HepG2 (cell line): ENCODE data around the gene RPL31. TPM values are rescaled to one million over a fixed set of nuclear protein-coding genes. Genes with fewer than 3 reads are reported as not detected.

ENCODE experiments used
- EP300 ChIP-seq, 3 experiments: sonication (generic) in 1 of 3; formaldehyde crosslinking in 1 of 3; IDR thresholded peaks; 2 replicates each; pipeline versions ENCODE4 v1.5.1 to v1.6.1; 2011 to 2020; ENCODE audit warnings: low read depth in 2 of 3, low read length in 2 of 3, borderline replicate concordance in 1 of 3, improper control_type of control experiment in 1 of 3, mild to moderate bottlenecking in 1 of 3, missing genetic modification reagents in 1 of 3, moderate library complexity in 1 of 3
- GMEB2 ChIP-seq: IDR thresholded peaks from 2 replicates; pipeline ENCODE4 v1.6.1; 2016; ENCODE audit warnings: missing biosample characterization, missing genetic modification reagents, low read depth
- HNF4A ChIP-seq: sonication (generic); formaldehyde crosslinking; IDR thresholded peaks from 2 replicates; pipeline ENCODE4 v1.4.0; 2020; ENCODE audit warnings: missing genetic modification reagents
- MXD3 ChIP-seq: IDR thresholded peaks from 2 replicates; pipeline ENCODE4 v1.6.1; 2016; ENCODE audit warnings: mild to moderate bottlenecking, missing biosample characterization, missing genetic modification reagents
- MYNN ChIP-seq: sonication (generic); formaldehyde crosslinking; IDR thresholded peaks from 2 replicates; pipeline ENCODE4 v1.4.0; 2020; ENCODE audit warnings: mild to moderate bottlenecking, low read depth, missing genetic modification reagents
- NKX3-1 ChIP-seq: sonication (generic); formaldehyde crosslinking; IDR thresholded peaks from 2 replicates; pipeline ENCODE4 v1.5.0; 2020; ENCODE audit warnings: missing genetic modification reagents
- NPAS2 ChIP-seq: sonication (generic); formaldehyde crosslinking; IDR thresholded peaks from 2 replicates; pipeline ENCODE4 v1.8.0; 2022; ENCODE audit warnings: mild to moderate bottlenecking, missing genetic modification reagents, borderline replicate concordance
- NR1H2 ChIP-seq: sonication (generic); formaldehyde crosslinking; IDR thresholded peaks from 2 replicates; pipeline ENCODE4 v1.8.1; 2022; ENCODE audit warnings: low read depth, missing genetic modification reagents, borderline replicate concordance
- PHF20 ChIP-seq: sonication (generic); formaldehyde crosslinking; IDR thresholded peaks from 2 replicates; pipeline ENCODE4 v1.5.0; 2020; ENCODE audit warnings: mild to moderate bottlenecking, missing genetic modification reagents
- PHF8 ChIP-seq: sonication (generic); formaldehyde crosslinking; IDR thresholded peaks from 2 replicates; pipeline ENCODE4 v1.5.0; 2020; ENCODE audit warnings: missing genetic modification reagents
- PRDM10 ChIP-seq: sonication (generic); formaldehyde crosslinking; IDR thresholded peaks from 2 replicates; pipeline ENCODE4 v1.4.0; 2020; ENCODE audit warnings: low read depth, missing genetic modification reagents
- SALL2 ChIP-seq: sonication (generic); formaldehyde crosslinking; IDR thresholded peaks from 2 replicates; pipeline ENCODE4 v1.8.1; 2023; ENCODE audit warnings: mild to moderate bottlenecking, missing genetic modification reagents, inconsistent platforms
- SMARCE1 ChIP-seq: fragments of 450-650 bp; IDR thresholded peaks from 2 replicates; pipeline ENCODE4 v1.6.1; 2017; ENCODE audit warnings: borderline replicate concordance
- SRSF9 ChIP-seq: fragments of 200-400 bp; formaldehyde crosslinking; IDR thresholded peaks from 2 replicates; pipeline ENCODE4 v1.6.1; 2018; ENCODE audit warnings: borderline replicate concordance, mild to moderate bottlenecking, low read depth, low read length; ENCODE audit not compliant: insufficient read depth, poor library complexity, severe bottlenecking
- SUZ12 ChIP-seq: fragments of 150-350 bp; IDR thresholded peaks from 2 replicates; pipeline ENCODE4 v1.6.1; 2014; ENCODE audit warnings: low read depth, low read length
- TOE1 ChIP-seq: sonication (generic); formaldehyde crosslinking; IDR thresholded peaks from 2 replicates; pipeline ENCODE4 v1.4.0; 2020; ENCODE audit warnings: mild to moderate bottlenecking, missing genetic modification reagents
- ZNF251 ChIP-seq: sonication (generic); formaldehyde crosslinking; IDR thresholded peaks from 2 replicates; pipeline ENCODE4 v1.9.0; 2021; ENCODE audit warnings: mild to moderate bottlenecking, missing genetic modification reagents
- ZNF550 ChIP-seq: sonication (generic); formaldehyde crosslinking; IDR thresholded peaks from 2 replicates; pipeline ENCODE4 v1.4.0; 2020; ENCODE audit warnings: mild to moderate bottlenecking, missing genetic modification reagents, borderline replicate concordance
- ZNF556 ChIP-seq: sonication (generic); formaldehyde crosslinking; IDR thresholded peaks from 2 replicates; pipeline ENCODE4 v1.4.0; 2020; ENCODE audit warnings: mild to moderate bottlenecking, missing genetic modification reagents, borderline replicate concordance
- ZNF7 ChIP-seq: IDR thresholded peaks from 2 replicates; pipeline ENCODE4 v1.6.1; 2016; ENCODE audit warnings: missing biosample characterization, missing genetic modification reagents
- ZNF777 ChIP-seq: sonication (generic); formaldehyde crosslinking; IDR thresholded peaks from 2 replicates; pipeline ENCODE4 v1.4.0; 2020; ENCODE audit warnings: missing genetic modification reagents
- polyA plus RNA-seq, 8 experiments: library from polyadenylated mRNA; depleted of rRNA in 3 of 8; stranded (reverse) in 7 of 8; unstranded in 1 of 8; fragments of >200 nt; fragmentation: Illumina TruSeq in 4 of 8; extraction: Trizol in 4 of 8; gene quantifications; 2 replicates each; pipeline versions ENCODE4 v1.2.1 to v1.2.3, GENCODE V29; 2011 to 2016; ENCODE audit warnings: low read depth in 4 of 8, missing spikeins in 1 of 8, mixed read lengths in 1 of 8; ENCODE audit not compliant: insufficient read depth in 1 of 8
- total RNA-seq, 5 experiments: library from RNA; depleted of rRNA; stranded (reverse); fragments of >200 nt; fragmentation: Illumina TruSeq; extraction: Trizol; gene quantifications; 2 replicates each; pipeline ENCODE4 v1.2.3, GENCODE V29; 2016; ENCODE audit warnings: low read depth in 1 of 5

RPL31 gene
- total and polyA plus RNA-seq, 2 of the 13 experiments (the other 11 are each of a cell fraction or from before 2014, with no cell fraction given) = 3,331 to 3,582 TPM

GRCh38 chr2:101001691-101002561 lies at the start of gene RPL31 (continued):
- TF ChIP-seq ZNF7 (CRISPR knock-in tag) (peak; percentile 49; the same call in 1 of the 2 replicates), TOE1 (peak; percentile 97), PRDM10 (CRISPR knock-in tag) (peak; percentile 76; the same call in 1 of the 2 replicates), ZNF550 (peak; percentile 82), NKX3-1 (CRISPR knock-in tag) (peak; percentile 85), SMARCE1 (no peak), MXD3 (CRISPR knock-in tag) (peak; percentile 98), ZNF556 (CRISPR knock-in tag) (peak; percentile 94; the same call in 1 of the 2 replicates), ZNF251 (CRISPR knock-in tag) (peak; percentile 91), PHF8 (peak; percentile 97), SUZ12 (peak; percentile 48; the same call in 1 of the 2 replicates), MYNN (CRISPR knock-in tag) (peak; percentile 96), HNF4A (CRISPR knock-in tag) (peak; percentile 34; the same call in 1 of the 2 replicates), PHF20 (peak; percentile 99), SALL2 (CRISPR knock-in tag) (peak; percentile 94), SRSF9 (no peak), EP300 (IDR thresholded peaks at IDR 0.05; ENCODE audit: low read depth in 2 of 2, low read length in 2 of 2) (peak; percentile 39 to 42; a peak in 2 of 4 replicates), EP300 (CRISPR knock-in tag; IDR thresholded peaks at IDR 0.05; ENCODE audit: borderline replicate concordance) (peak; percentile 78), NPAS2 (CRISPR knock-in tag) (no peak), ZNF777 (peak; percentile 79), GMEB2 (peak; percentile 66; the same call in 1 of the 2 replicates), NR1H2 (CRISPR knock-in tag) (peak; percentile 91; the same call in 1 of the 2 replicates)
